NCI-H2081 (cell line): Measurements from ENCODE around the gene ARHGEF2.

Experiments used
- DNase-seq, 2 experiments: peaks; one replicate each; lab custom pipeline; 2025; lab: John Stamatoyannopoulos, UW

The ARHGEF2 gene

GRCh38 chr1:155911156-155912055 is 66.9 kb downstream of the ARHGEF2 start, which contains the start of gene RIT1:
Gene RIT1 (minus strand): TSS chr1:155911349. CDS start chr1:155910761, 588 bp downstream.
- peak; percentile 81 to 87 for DNase-seq

- DNase-seq, result peak; percentile 51 to 53
Observed at GRCh38 chr1:155910621-155911121, 67.7 kb downstream of the ARHGEF2 start.

- no peak for DNase-seq
Observed at GRCh38 chr1:155909894-155910293, 68.5 kb downstream of the ARHGEF2 start.

- no peak for DNase-seq
Observed at GRCh38 chr1:155904261-155904660, 74.1 kb downstream of the ARHGEF2 start.

- no peak for DNase-seq
Observed at GRCh38 chr1:155900161-155900560, 78.2 kb downstream of the ARHGEF2 start.

- no peak for DNase-seq
Observed at GRCh38 chr1:155899683-155900082, 78.7 kb downstream of the ARHGEF2 start.

- DNase-seq, result no peak
Observed at GRCh38 chr1:155898888-155899287, 79.5 kb downstream of the ARHGEF2 start.

- no peak for DNase-seq
Observed at GRCh38 chr1:155897746-155898145, 80.6 kb downstream of the ARHGEF2 start.
